CD4-positive, alpha-beta T cell treated with Interleukin-6 at 100 ng/mL for 8 hours (primary cell): ENCODE measurements around the gene GADD45B.
"Not testable (repeated sequence)": the region's sequence is repeated elsewhere in the genome, so short reads cannot be mapped to it uniquely, and the experiment has no call there.

Experiments used
- DNase-seq: peaks from one replicate; pipeline ENCODE4 v3.0.0-alpha.2; 2020; ENCODE audit warnings: mixed read lengths, low spot score

The GADD45B gene

GRCh38 chr19:2444251-2445002, 31.5 kb upstream of the GADD45B start:
- DNase-seq, result no peak

GRCh38 chr19:2446381-2446780, 29.5 kb upstream of the GADD45B start:
- DNase-seq, result no peak

- DNase-seq, result no peak
These were observed 26.9 kb upstream of the GADD45B start for GRCh38 chr19:2449019-2449418.

GRCh38 chr19:2451138-2451537, 24.8 kb upstream of the GADD45B start:
- DNase-seq, result no peak

GRCh38 chr19:2451741-2452140, 24.2 kb upstream of the GADD45B start:
- no peak for DNase-seq

- no peak for DNase-seq
These were observed 22.4 kb upstream of the GADD45B start for GRCh38 chr19:2453431-2454025.

GRCh38 chr19:2454199-2454961, 21.5 kb upstream of the GADD45B start:
- DNase-seq, result no peak

GRCh38 chr19:2454962-2455850, 20.7 kb upstream of the GADD45B start:
- no peak for DNase-seq

GRCh38 chr19:2455851-2456570, 19.9 kb upstream of the GADD45B start:
- DNase-seq, result peak; percentile 34

- DNase-seq, result no peak
These were observed 18.4 kb upstream of the GADD45B start for GRCh38 chr19:2457394-2458037.

- no peak for DNase-seq
These were observed 17.9 kb upstream of the GADD45B start for GRCh38 chr19:2458054-2458453.

- not testable (repeated sequence) for DNase-seq
These were observed 17.2 kb upstream of the GADD45B start for GRCh38 chr19:2458776-2459175.

- DNase-seq, result no peak
These were observed 15.7 kb upstream of the GADD45B start for GRCh38 chr19:2460245-2460644.

- peak; percentile 33 for DNase-seq
These were observed 13.9 kb upstream of the GADD45B start for GRCh38 chr19:2461751-2462634.

GRCh38 chr19:2462635-2463421, 13.1 kb upstream of the GADD45B start:
- no peak for DNase-seq

GRCh38 chr19:2463694-2464093, 12.2 kb upstream of the GADD45B start:
- DNase-seq, result not testable (repeated sequence)

- DNase-seq, result no peak
These were observed 11.5 kb upstream of the GADD45B start for GRCh38 chr19:2464389-2464788.

GRCh38 chr19:2468596-2468995, 7.3 kb upstream of the GADD45B start:
- DNase-seq, result no peak
